ENCODE measurements around the gene CFDP1. TPM values are rescaled to one million over a fixed set of nuclear protein-coding genes. Genes with fewer than 3 reads are reported as not detected.

The CFDP1 gene
- total RNA-seq, 2 donors from 2014 or later = 88.7 to 117 TPM

- no peaks in the 10 kb centered on the region for H3K9me3 Mint-ChIP-seq
- no peaks in the 10 kb centered on the region for H3K27me3 Mint-ChIP-seq (ENCODE audit: insufficient read depth)
- Histone ChIP-seq H3K27ac (ENCODE audit: low read depth, low read length) (peak overlapping the region; percentile 73), H3K4me3 (ENCODE audit: low read length) (no peak overlapping the region), H3K9ac (ENCODE audit: extremely low read depth, low read length, poor library complexity, severe bottlenecking) (no peak overlapping the region), H3K9me3 (ENCODE audit: control insufficient read depth, low read length) (no peaks in the 10 kb centered on the region), H3K4me1 (ENCODE audit: control insufficient read depth, insufficient read depth, low read length) (no peaks in the 10 kb centered on the region), H3K27me3 (ENCODE audit: control insufficient read depth, insufficient read depth, low read length, poor library complexity, severe bottlenecking) (no peaks in the 10 kb centered on the region), H3K36me3 (ENCODE audit: control insufficient read depth, insufficient read depth, low read length) (peaks cover 3% of the 10 kb centered on the region)
- H3K4me1 Mint-ChIP-seq = peaks cover 12% of the 10 kb centered on the region
- peak overlapping the region; percentile 38 for H3K27ac Mint-ChIP-seq
- DNase-seq = peak; percentile 64
- H3K36me3 Mint-ChIP-seq (ENCODE audit: low read depth) = peaks cover 10% of the 10 kb centered on the region
- TF ChIP-seq, protein P1, sequence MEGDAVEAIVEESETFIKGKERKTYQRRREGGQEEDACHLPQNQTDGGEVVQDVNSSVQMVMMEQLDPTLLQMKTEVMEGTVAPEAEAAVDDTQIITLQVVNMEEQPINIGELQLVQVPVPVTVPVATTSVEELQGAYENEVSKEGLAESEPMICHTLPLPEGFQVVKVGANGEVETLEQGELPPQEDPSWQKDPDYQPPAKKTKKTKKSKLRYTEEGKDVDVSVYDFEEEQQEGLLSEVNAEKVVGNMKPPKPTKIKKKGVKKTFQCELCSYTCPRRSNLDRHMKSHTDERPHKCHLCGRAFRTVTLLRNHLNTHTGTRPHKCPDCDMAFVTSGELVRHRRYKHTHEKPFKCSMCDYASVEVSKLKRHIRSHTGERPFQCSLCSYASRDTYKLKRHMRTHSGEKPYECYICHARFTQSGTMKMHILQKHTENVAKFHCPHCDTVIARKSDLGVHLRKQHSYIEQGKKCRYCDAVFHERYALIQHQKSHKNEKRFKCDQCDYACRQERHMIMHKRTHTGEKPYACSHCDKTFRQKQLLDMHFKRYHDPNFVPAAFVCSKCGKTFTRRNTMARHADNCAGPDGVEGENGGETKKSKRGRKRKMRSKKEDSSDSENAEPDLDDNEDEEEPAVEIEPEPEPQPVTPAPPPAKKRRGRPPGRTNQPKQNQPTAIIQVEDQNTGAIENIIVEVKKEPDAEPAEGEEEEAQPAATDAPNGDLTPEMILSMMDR (conservative IDR thresholded peaks at IDR 0.05) = no peak
- no peak overlapping the region for H3K4me3 Mint-ChIP-seq
- 71 to 73% methylated on average over 1 to 3 of the region's 3 CpGs for WGBS, 2 experiments (ENCODE audit: insufficient coverage in 1 of 2, insufficient read length in 1 of 2)
These were observed 112.9 kb downstream of the CFDP1 start for GRCh38 chr16:75320435-75320834.

- Histone ChIP-seq H3K9me3 (ENCODE audit: control insufficient read depth, low read length) (no peaks in the 10 kb centered on the region), H3K36me3 (ENCODE audit: control insufficient read depth, insufficient read depth, low read length) (peaks cover 3% of the 10 kb centered on the region), H3K9ac (ENCODE audit: extremely low read depth, low read length, poor library complexity, severe bottlenecking) (no peak overlapping the region), H3K27me3 (ENCODE audit: control insufficient read depth, insufficient read depth, low read length, poor library complexity, severe bottlenecking) (no peaks in the 10 kb centered on the region), H3K4me1 (ENCODE audit: control insufficient read depth, insufficient read depth, low read length) (no peaks in the 10 kb centered on the region), H3K27ac (ENCODE audit: low read depth, low read length) (peak overlapping the region; percentile 73), H3K4me3 (ENCODE audit: low read length) (no peak overlapping the region)
- H3K4me3 Mint-ChIP-seq = no peak overlapping the region
- DNase-seq = no peak
- H3K9me3 Mint-ChIP-seq = no peaks in the 10 kb centered on the region
- H3K27ac Mint-ChIP-seq = no peak overlapping the region
- no peaks in the 10 kb centered on the region for H3K27me3 Mint-ChIP-seq (ENCODE audit: insufficient read depth)
- TF ChIP-seq, protein P1 (conservative IDR thresholded peaks at IDR 0.05) = no peak
- 86 to 92% methylated on average over 12 to 13 of the region's 13 CpGs for WGBS, 2 experiments (ENCODE audit: insufficient coverage in 1 of 2, insufficient read length in 1 of 2)
- peaks cover 12% of the 10 kb centered on the region for H3K4me1 Mint-ChIP-seq
- peaks cover 10% of the 10 kb centered on the region for H3K36me3 Mint-ChIP-seq (ENCODE audit: low read depth)
These were observed 113.5 kb downstream of the CFDP1 start for GRCh38 chr16:75319513-75320411.

- H3K9me3 ChIP-seq (ENCODE audit: control insufficient read depth, low read length) = no peaks in the 10 kb centered on the region
- Mint-ChIP-seq H3K4me1 (peaks cover 7% of the 10 kb centered on the region), H3K27ac (no peak overlapping the region), H3K9me3 (no peaks in the 10 kb centered on the region), H3K27me3 (ENCODE audit: insufficient read depth) (no peaks in the 10 kb centered on the region), H3K36me3 (ENCODE audit: low read depth) (peaks cover 15% of the 10 kb centered on the region), H3K4me3 (no peak overlapping the region)
- TF ChIP-seq, protein P1 (conservative IDR thresholded peaks at IDR 0.05) = no peak
- no peak overlapping the region for H3K4me3 ChIP-seq (ENCODE audit: low read length)
- H3K9ac ChIP-seq (ENCODE audit: extremely low read depth, low read length, poor library complexity, severe bottlenecking) = no peak overlapping the region
- H3K36me3 ChIP-seq (ENCODE audit: control insufficient read depth, insufficient read depth, low read length) = peaks cover 4% of the 10 kb centered on the region
- H3K4me1 ChIP-seq (ENCODE audit: control insufficient read depth, insufficient read depth, low read length) = no peaks in the 10 kb centered on the region
- DNase-seq = no peak
- WGBS, 2 experiments (ENCODE audit: insufficient coverage in 1 of 2, insufficient read length in 1 of 2) = 87 to 100% methylated on average over 2 to 3 of the region's 3 CpGs
- H3K27ac ChIP-seq (ENCODE audit: low read depth, low read length) = no peak overlapping the region
- no peaks in the 10 kb centered on the region for H3K27me3 ChIP-seq (ENCODE audit: control insufficient read depth, insufficient read depth, low read length, poor library complexity, severe bottlenecking)
These were observed 114.6 kb downstream of the CFDP1 start for GRCh38 chr16:75318737-75319136.

Measured in endodermal cell (in vitro differentiated cells).